ENCODE results near the gene ENC1.

- TF ChIP-seq POLR2A (IDR thresholded peaks at IDR 0.05; ENCODE audit: low read length) = no peak
- no peak for TF ChIP-seq GATA1 (IDR thresholded peaks at IDR 0.05; ENCODE audit: low read depth, low read length)
Observed at GRCh38 chr5:74613283-74613682, 27.2 kb downstream of the ENC1 start.
